HG03342 (cell line): ENCODE measurements around the gene RBMS3.
"Not testable (repeated sequence)": the region's sequence is repeated elsewhere in the genome, so short reads cannot be mapped to it uniquely, and the experiment has no call there.

ENCODE experiments used
- ATAC-seq: cut with Tn5 transposase; IDR thresholded peaks from one replicate; pipeline ENCODE4 v1.9.1; 2021; ENCODE audit warnings: mild to moderate bottlenecking, moderate library complexity; ENCODE audit not compliant: unreplicated experiment

The RBMS3 gene

DNA sequence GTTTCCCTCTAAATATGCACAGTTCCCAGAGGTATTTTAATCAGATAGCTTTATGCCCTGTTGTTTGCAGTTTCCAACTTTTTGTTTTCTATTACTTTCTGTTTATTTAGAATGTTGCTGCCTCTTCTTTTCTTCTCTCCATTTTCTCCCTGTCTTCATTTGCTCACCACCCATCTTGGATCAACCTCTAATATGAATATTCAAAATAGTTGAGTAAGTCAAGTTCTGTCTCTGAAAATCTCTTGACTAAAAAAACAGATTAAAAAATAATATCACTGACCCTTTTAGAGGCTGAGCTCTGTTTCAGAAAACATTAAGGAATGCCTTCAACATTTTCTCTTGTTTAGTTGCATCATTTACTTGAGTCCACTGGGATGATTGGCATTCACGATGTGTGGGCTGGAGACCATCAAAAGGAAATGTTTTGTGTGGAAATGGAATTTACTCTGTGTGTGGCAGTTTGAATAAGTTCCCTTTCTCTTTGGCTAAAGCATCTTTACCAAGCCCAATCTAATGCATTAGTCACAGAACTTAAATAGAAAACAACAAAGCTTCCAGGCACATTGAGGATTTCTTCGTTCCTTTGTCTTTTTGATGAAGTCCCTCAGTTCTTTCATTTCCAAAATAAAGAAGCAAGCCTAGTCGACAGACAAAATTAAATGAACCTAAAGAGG, 691.6 kb downstream of the RBMS3 start:
- ATAC-seq, result no peak

DNA sequence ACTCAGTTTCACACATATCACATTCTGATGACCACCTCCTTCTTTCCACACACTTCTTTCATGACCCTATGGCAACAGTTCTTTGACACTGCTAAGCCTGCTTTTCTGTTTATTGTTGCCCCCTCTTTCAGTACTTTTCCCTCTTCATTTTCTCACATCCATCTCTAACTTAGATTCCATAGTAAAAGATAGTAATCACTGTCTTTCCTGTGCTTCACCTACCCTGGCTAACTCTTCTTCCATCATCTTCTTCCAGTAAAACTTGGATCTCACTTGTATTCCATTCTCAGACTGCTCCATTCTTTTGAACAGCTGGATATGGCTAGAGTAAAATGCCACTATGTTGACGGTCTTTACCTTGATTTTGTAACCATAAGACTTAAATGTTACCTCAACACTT, 692.9 kb downstream of the RBMS3 start:
- ATAC-seq, result no peak

DNA sequence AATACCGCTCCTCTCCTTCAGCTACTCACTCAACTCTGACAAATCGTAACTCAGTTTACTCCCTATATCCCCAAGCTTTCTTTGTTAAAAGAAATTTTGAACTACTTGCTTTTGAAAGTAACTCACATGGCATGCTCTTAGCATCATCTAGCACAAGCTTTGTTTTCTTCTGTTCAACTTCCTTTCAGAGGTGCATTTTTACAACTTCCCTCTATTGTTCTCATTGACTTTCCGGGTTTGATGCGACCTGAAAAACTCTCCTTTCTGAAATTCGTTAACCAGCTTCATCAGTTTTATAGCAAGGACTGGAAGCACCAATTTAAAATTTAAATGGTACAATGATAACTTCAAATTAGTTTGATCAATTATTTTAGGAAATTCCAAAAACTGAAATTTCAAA, 696.0 kb downstream of the RBMS3 start:
- ATAC-seq, result no peak

DNA sequence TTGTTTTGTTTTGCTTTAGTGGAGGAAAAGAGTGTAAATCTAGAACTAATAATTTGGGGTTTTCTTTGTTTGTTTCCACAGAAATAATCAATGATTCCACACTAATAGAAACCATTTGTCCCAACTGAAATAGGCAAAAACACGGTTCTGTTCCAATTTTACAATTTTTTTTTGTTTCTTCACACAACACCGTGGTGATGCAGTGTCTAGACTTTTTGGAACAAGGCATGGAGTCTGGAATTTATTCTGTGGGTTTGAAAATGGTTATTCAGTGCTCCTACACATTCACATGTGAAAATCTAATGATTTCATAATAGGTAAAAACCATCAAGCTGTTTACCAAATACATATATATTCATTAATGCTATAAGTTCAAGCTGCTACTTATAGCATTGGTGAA, 696.5 kb downstream of the RBMS3 start:
- no peak for ATAC-seq

DNA sequence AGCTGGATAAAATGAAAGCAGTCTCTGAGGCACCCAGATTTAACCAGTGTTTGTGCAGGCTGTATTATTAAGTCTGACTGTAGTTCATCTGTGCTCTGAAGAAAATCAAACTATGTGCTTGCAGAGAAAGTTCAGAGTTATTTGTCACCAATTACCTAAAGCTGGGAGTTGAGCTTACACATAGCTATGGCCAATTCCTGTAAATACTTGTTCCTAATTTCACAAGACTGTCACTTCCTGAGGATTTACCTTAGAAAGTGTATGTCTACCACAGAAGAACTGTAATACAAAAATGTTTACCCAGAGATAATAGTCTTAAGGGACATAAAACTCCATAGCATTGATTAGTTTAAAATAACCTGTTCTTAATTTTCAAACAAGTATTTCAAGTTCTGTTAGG, 697.2 kb downstream of the RBMS3 start:
- no peak for ATAC-seq

DNA sequence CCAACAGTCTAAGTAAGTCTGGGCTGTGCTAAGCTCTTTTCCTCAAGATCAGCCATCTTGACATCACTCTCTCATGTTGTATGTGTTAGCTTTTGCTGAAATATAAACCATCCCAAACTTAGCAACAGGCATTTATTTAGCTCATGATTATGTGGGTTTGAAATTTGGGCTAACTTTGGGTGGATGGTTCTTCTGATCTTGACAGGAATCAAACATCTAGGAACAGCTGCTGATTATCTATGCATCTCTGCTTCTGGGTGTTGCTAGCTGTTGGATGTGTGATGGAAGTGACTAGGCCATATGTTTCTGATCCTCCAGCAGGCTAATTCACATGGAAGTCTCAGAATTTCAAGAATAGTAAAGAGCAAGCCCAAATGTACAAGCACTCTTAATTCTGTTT, 710.3 kb downstream of the RBMS3 start:
- no peak for ATAC-seq

DNA sequence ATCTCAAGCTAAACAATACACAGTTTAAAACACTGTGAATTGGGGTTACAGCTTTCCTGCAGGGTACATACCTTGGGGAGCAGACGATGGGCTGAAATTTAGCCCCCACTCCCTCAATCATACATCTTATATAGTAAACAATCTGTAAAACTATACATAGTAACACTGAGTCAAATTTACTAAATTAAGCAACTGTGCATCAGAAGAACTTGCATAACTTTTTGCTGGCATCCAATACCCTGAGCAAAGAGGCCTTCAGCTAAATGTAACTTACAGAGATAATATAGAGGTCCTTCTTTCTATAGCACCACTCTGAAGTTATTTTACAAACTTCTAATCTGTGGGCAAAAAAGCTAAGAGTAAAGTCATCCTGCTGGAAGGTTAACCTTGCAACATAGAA, 721.9 kb downstream of the RBMS3 start:
- ATAC-seq, result no peak

DNA sequence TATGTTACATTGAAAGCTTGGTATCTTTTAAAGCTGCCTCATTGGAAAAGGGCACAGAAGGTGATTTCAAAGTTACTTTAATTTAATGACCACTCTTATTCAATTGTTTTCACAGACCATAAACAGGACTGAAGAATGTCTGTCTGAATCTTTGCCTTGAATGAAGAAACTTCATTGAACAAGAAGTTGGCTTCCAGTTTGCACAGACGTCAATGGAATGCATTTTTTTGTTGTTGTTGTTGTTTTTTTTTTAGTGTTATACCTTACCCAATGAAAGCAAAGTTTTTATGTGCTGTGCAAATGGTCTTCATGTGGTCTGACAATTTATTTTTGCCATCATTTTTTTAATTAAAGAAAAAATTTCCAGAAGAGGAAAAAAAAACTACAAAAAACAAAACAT, 722.9 kb downstream of the RBMS3 start:
- ATAC-seq, result no peak

DNA sequence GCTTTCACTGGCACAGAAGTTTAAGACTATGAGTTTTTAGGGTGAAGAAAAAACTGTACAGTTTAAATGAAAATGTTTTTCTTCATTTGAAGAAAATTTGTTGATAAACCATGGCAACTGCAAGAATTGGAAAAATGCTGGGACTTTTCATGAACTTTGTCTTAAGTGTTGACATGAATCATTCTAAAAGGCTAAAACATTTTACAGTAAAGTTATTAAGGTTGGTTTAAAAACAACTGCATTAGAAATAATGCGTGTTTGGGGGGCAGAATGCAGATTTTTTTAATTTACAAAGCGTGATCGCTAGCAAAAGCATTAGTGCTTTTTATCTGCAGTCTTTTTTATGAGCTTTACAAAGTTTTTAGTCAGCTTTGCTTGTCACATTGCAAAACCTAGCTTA, 723.6 kb downstream of the RBMS3 start:
- no peak for ATAC-seq

DNA sequence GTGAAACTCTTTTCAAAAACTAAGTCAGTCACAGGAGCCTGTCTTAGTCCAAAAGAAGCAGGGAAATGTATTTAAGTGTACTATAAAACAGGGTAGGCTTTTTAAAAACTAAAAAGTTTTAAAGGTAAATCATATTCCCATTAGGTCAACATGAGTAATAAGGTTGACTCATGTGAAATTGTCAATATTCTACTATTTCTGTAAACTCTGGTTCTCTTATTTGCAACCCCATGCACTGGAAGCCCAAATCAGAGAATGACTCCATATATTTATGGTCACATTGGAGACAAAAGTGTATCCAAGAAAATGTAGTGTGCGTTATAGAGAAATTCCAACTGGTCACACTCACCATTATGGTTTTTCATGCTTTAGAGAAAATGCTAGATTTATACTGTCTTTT, 725.2 kb downstream of the RBMS3 start:
- no peak for ATAC-seq

DNA sequence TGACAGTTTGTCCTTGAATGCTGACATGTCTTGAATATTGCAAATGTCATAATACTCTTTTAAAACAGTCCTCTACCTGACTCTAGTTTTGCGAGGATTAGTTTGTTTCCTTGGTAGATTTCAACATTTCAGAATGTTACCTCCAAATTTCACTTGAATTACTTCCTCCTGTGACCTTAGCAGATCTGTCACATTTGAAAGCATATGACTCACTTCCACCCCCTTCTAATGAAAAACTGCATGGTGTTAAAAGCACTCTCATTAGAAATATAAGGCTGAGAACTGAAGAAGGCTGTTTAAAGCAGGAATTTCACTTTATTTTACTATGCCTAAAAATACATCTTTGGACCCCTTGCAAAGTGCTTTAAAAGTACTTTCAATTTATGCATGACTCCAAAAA, 726.8 kb downstream of the RBMS3 start:
- no peak for ATAC-seq

DNA sequence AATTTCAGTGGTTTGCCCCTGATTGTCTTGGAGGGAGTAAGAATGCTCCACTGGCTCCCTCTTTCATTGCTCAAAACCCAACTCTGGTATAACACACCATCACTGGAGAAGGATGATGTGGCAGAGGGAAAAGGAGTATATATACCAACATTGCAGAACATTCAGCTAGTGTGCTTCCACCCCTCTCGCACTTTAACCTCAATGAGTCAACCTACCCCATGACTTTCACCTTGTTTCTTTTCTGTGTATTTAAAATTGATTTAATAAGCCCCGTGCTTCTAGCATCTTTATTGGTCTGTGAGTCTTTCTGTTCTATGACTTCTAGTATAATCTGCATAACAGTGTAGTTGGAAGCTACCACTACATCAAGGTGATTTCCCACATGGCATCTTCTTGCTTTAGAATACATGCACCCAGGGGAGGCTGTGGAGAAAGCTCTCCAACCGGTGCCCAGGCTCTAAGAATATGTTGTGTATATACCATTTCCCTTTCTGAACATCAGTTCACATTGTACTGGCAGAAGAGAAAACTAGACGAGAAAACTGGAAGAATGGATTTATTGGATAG, 730.4 kb downstream of the RBMS3 start:
- no peak for ATAC-seq

DNA sequence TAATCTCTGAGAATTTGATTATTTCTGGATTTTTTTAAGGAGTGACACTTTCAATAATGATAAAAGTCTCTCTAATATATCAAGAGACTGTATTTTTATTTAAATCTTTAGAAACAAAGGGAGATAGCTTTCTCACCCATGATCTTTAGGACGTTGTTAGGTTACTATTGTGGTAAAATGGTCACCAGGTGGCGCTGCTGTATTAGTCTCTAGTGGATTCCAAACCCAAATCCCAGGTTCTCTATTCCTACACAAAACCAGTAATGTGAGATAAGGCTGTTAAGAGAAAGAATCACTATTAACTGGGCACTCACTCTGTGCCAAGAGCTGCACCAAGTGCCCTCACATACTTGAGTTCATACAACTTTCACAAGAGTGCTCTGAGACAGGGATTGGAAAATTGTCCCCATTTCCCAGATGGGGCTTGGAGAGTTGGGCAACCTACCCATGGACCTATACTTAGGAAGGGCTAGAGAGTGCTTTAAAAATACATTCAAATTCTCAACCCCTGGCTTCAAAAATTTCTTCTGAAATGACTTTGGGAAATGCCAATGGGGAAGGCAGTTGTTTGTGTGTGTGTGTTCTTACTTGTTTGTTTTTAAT, 732.2 kb downstream of the RBMS3 start:
- ATAC-seq, result peak; percentile 53

DNA sequence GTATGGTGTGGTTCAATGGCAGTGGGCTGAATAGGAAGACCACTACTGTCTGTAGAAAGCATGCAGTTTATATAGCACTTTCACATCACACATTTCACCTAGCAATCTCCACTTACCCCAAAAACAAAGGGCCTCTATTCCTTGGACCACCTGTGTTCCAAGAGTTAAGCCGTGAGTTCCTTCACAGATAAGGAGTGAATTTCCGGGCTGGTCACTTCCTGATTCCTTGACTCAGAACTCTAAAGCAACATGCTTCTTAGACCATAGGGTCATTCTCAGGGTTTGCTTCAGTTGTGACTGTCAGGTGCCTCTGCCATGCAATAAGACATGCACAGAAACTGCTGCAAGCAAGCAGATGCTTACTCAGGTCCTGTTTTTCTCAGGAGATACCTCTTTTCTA, 737.0 kb downstream of the RBMS3 start:
- no peak for ATAC-seq

DNA sequence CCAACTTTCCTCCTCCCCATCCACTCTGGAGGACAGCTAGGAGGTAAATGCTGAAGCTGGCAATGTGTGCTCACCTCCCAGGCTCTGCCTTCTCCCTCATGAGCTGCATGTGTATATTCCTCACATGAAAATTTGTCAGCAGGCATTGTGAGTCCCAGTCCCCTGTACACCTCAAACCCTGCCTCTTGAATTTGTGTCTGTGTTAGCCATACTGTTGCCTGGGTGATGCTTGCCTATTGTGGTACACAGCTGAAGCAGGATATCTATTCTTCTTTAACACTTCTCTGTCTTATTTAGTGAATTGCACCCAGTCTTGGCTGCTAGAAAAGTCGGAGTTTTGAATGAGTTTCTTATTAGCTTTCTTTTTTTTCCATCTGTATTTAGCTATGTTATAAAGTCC, 739.5 kb downstream of the RBMS3 start:
- ATAC-seq, result no peak

DNA sequence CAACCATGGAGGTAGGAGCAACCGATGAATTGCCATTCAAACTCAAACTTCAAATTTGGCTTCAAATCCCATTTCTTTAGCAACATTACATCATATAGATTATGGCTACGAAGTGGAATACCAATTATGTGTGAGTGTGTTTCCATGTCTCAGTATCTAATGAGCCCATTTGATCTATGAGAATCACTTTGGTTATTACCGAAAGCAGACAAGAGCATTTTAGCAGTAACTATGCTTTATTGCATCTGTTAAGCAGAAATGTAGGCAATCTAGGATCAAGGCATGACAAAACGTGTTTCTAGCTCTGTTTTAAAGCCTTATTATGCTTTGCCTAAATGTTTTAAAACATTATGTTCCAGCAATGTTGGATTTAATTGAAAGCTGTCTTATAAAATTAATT, 743.6 kb downstream of the RBMS3 start:
- no peak for ATAC-seq

DNA sequence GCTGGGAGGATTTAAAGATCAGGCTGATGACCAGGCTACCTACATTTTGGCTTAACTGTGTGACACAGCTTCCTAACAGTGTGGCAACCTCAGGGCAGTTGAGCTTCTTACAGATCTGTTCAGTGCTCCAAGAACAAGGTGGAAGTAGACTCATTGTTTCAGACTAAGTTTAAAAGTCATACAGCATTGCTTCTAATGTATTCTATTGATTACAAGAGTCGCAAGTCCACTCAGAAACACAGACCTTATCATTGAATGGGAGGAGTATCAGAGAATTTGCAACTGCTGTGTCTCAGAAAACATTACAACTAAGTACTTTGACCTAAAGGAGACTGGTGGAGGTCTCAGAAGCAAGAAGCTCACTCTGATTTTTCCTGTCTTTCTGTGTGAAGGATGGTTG, 746.0 kb downstream of the RBMS3 start:
- no peak for ATAC-seq

DNA sequence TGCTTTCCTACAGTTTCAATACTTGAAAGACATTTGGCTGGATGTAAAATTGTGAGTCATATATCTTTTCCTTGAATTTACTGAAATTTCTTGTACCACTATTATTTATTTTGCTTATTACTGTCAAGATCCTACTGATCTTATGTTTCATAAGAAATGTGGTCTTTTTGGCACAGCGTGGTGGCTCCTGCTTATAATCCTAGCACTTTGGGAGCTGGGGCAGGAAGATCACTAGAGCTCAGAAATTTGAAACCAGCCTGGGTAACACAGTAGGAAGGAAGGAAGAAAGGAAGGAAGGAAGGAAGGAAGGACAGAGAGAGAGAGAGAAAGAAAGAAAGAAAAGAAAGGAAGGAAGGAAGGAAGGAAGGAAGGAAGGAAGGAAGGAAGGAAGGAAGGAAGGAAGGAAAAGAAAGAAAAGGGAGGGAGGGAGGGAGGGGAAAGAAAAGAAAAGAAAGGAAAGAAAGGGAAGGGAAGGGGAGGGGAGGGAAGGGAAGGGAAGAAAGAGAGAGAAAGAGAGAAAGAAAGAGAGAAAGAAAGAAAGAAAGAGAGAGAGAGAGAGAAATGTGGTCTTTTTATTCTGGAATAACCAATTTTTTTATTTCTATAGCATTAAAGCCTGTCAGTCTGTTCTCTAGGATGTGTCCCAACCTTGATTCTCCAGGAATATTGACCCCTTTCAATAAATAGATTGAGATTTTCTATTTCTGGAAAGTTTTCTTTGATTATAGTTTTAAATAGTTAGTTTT, 753.5 kb downstream of the RBMS3 start:
- no peak for ATAC-seq

DNA sequence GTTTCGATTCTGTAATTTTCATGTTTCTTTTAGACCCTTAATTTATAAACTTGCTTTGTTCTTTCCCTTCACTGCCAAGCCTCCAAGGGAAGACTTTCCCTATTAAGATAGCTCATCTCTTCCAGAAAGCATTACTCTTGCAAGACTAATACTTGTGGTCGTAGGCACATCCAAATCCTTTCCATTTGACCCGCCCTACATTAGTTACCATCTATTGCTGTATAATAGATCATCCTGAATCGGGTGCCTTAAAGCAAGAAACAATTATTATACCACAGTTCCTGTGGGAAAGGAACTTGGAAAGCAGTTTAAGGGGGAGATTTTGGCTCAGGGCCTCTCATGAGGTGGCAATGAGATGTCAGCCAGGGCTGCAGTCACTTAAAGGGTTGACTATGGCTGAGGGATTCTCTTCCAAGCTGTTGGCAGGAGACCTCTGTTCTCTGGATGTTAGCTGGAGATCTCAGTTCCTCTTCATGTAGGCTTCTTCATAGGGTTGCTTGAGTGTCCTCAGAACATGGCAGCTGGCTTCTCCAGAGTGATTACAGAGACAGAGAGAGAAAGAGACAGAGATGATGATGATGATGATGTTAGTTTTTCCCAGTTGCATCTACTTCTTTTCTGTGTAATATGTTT, 755.2 kb downstream of the RBMS3 start:
- no peak for ATAC-seq

DNA sequence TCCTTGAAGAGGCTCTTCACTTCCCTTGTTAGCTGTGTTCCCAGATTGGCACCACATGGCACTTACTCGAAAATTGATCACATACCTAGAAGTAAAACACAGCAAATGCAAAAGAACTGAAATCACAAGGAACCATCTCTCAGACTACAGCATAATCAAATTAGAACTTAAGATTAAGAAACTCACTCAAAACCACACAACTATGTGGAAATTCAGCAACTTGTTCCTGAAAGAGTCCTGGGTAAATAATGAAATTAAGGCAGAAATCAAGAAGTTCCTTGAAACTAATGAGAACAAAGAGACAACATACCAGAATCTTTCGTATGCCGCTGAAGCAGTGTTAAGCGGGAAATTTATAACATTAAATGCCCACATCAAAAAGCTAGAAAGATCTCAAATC, 759.3 kb downstream of the RBMS3 start:
- no peak for ATAC-seq

DNA sequence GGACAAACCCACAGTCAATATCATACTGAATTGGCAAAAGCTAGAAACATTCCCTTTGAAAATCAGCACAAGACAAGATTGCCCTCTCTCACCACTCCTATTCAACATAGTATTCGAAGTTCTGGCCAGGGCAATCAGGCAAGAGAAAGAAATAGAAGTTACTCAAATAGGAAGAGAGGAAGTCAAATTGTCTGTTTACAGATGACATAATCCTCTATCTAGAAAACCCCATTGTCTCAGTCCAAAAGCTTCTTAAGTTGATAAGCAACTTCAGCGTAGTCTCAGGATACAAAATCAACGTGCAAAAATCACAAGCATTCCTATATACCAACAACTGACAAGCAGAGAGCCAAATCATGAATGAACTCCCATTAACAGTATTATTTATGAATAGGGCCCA, 760.6 kb downstream of the RBMS3 start:
- ATAC-seq, result not testable (repeated sequence)
